ENCODE results near the gene HEPHL1.
A peak's percentile ranks its signal among the peaks of the same experiment; 100 is the strongest.
"Not testable (repeated sequence)": the region's sequence is repeated elsewhere in the genome, so short reads cannot be mapped to it uniquely, and the experiment has no call there.

HEPHL1 gene

GRCh38 chr11:94091091-94091490, 69.9 kb downstream of the HEPHL1 start:
- DNase-seq: no peak

- no peak for DNase-seq
Observed at GRCh38 chr11:94100253-94100652, 79.1 kb downstream of the HEPHL1 start.

- no peak for DNase-seq
Observed at GRCh38 chr11:94103471-94103870, 82.3 kb downstream of the HEPHL1 start.

- DNase-seq: no peak
Observed at GRCh38 chr11:94104734-94105133, 83.6 kb downstream of the HEPHL1 start.

- no peak for DNase-seq
Observed at GRCh38 chr11:94106716-94107115, 85.6 kb downstream of the HEPHL1 start.

GRCh38 chr11:94107363-94107762, 86.2 kb downstream of the HEPHL1 start:
- no peak for DNase-seq

- DNase-seq: no peak
Observed at GRCh38 chr11:94111241-94111640, 90.1 kb downstream of the HEPHL1 start.

- DNase-seq: no peak
Observed at GRCh38 chr11:94111660-94112059, 90.5 kb downstream of the HEPHL1 start.

- DNase-seq: no peak
Observed at GRCh38 chr11:94112206-94112953, 91.2 kb downstream of the HEPHL1 start.

- no peak for DNase-seq
Observed at GRCh38 chr11:94117197-94117574, 96.0 kb downstream of the HEPHL1 start.

- DNase-seq: no peak
Observed at GRCh38 chr11:94117871-94118270, 96.7 kb downstream of the HEPHL1 start.

GRCh38 chr11:94119676-94120075, 98.5 kb downstream of the HEPHL1 start:
- not testable (repeated sequence) for DNase-seq

GRCh38 chr11:94120516-94120915, 99.4 kb downstream of the HEPHL1 start:
- not testable (repeated sequence) for DNase-seq

- DNase-seq: no peak
Observed at GRCh38 chr11:94120946-94121345, 99.8 kb downstream of the HEPHL1 start.

- DNase-seq: no peak
Observed at GRCh38 chr11:94125407-94126115, 104.4 kb downstream of the HEPHL1 start.

GRCh38 chr11:94127638-94128037, 106.5 kb downstream of the HEPHL1 start:
- DNase-seq: no peak

- DNase-seq: no peak
Observed at GRCh38 chr11:94128291-94128745, 107.2 kb downstream of the HEPHL1 start.

GRCh38 chr11:94128746-94129511, 107.8 kb downstream of the HEPHL1 start, which contains the start of gene PANX1:
PANX1 (plus strand) TSS chr11:94128841; CDS start chr11:94129313, 472 bp downstream.
- peak; percentile 83 for DNase-seq

- peak; percentile 34 for DNase-seq
Observed at GRCh38 chr11:94129512-94130297, 108.6 kb downstream of the HEPHL1 start.

GRCh38 chr11:94130298-94131046, 109.3 kb downstream of the HEPHL1 start:
- no peak for DNase-seq

- no peak for DNase-seq
Observed at GRCh38 chr11:94131047-94131717, 110.0 kb downstream of the HEPHL1 start.
